K562 (cell line): Measurements from ENCODE around the gene NFIC. TPM values are rescaled to one million over a fixed set of nuclear protein-coding genes. Genes with fewer than 3 reads are reported as not detected.

Source experiments
- BRF1 ChIP-seq: IDR thresholded peaks from 3 replicates; pipeline ENCODE4 v1.6.1; 2011; ENCODE audit warnings: borderline replicate concordance, mild to moderate bottlenecking; ENCODE audit not compliant: insufficient read length; ENCODE audit errors: extremely low read depth
- PHF20 ChIP-seq: fragments of 450-650 bp; IDR thresholded peaks from 2 replicates; pipeline ENCODE4 v1.6.1; 2018; ENCODE audit not compliant: partially characterized antibody
- TEAD1 ChIP-seq, 2 experiments: fragments of 450-650 bp in 1 of 2; sonication (generic) in 1 of 2; formaldehyde crosslinking; IDR thresholded peaks; 2 replicates each; pipeline versions ENCODE4 v1.4.0 to v1.8.0; 2020 to 2022; ENCODE audit warnings: mild to moderate bottlenecking in 2 of 2, missing genetic modification reagents in 1 of 2
- THRAP3 ChIP-seq: fragments of 450-650 bp; IDR thresholded peaks from 2 replicates; pipeline ENCODE4 v1.6.1; 2016; ENCODE audit warnings: mild to moderate bottlenecking, inconsistent platforms, borderline replicate concordance
- ZEB2 ChIP-seq: fragments of 450-650 bp; IDR thresholded peaks from 2 replicates; pipeline ENCODE4 v1.6.1; 2016
- ZNF143 ChIP-seq: sonication (generic); formaldehyde crosslinking; IDR thresholded peaks from 2 replicates; pipeline ENCODE4 v1.9.0; 2022; ENCODE audit warnings: mild to moderate bottlenecking, missing genetic modification reagents
- polyA plus RNA-seq, 8 experiments: library from polyadenylated mRNA; depleted of rRNA in 4 of 8; stranded (reverse) in 5 of 8; unstranded in 3 of 8; fragments of >200 nt; fragmentation: Nextera tagmentation in 2 of 8; fragmentation: Illumina TruSeq in 1 of 8; extraction: Ambion mirVana in 2 of 8; extraction: Trizol in 1 of 8; gene quantifications; 2 replicates each; pipeline versions ENCODE4 v1.2.1 to v1.2.3, GENCODE V29; 2011 to 2014; ENCODE audit warnings: inconsistent platforms in 1 of 8, missing spikeins in 1 of 8
- total RNA-seq, 7 experiments: library from RNA; depleted of rRNA in 6 of 7; stranded (reverse); fragments of >200 nt in 6 of 7; fragmentation: Illumina TruSeq in 2 of 7; extraction: Trizol in 2 of 7; gene quantifications; 2 replicates each; pipeline versions ENCODE4 v1.2.1 to v1.2.3, GENCODE V29; 2011 to 2021; ENCODE audit warnings: low replicate concordance in 1 of 7
- TF ChIP-seq, protein P1 (sequence below): fragments of 250-450 bp; sonication (Bioruptor Pico); IDR thresholded peaks from 2 replicates; pipeline ENCODE4 v1.4.0; 2020; ENCODE audit warnings: mild to moderate bottlenecking, moderate library complexity, borderline replicate concordance
- TF ChIP-seq, protein P2 (sequence below): fragments of 450-650 bp; IDR thresholded peaks from 2 replicates; pipeline ENCODE4 v1.6.1; 2016; ENCODE audit warnings: borderline replicate concordance
- TF ChIP-seq, protein P3 (sequence below): fragments of 450-650 bp; IDR thresholded peaks from 2 replicates; pipeline ENCODE4 v1.6.1; 2016; ENCODE audit warnings: mild to moderate bottlenecking, moderate library complexity
- TF ChIP-seq, protein P4 (sequence below): sonication (generic); formaldehyde crosslinking; IDR thresholded peaks from 2 replicates; pipeline ENCODE4 v1.8.1; 2023; ENCODE audit warnings: mild to moderate bottlenecking, missing genetic modification reagents

The NFIC gene
- total and polyA plus RNA-seq, 9 of the 15 experiments (the other 6 are each of a cell fraction or from before 2014, with no cell fraction given) = 0.71 to 62.1 (median 6.9) TPM

DNA sequence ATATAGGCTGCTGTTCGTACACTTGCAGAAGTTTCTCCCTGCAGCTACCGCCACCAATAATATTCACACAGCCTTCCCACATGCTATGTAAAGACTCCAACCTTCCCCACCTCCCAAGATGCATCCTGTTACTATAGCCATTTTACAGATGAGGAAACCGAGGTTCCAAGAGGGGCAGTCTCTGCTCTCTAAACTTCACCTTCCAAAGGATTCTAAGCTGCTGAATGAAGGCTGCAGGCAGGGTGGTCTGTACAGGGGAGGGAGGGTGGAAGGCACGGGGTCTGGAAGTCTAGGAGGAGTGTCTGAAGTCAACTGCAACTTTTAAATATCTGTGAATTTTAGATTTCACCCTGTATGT lies 1.9 kb upstream of the NFIC start (continued):
- TF ChIP-seq, protein P1, sequence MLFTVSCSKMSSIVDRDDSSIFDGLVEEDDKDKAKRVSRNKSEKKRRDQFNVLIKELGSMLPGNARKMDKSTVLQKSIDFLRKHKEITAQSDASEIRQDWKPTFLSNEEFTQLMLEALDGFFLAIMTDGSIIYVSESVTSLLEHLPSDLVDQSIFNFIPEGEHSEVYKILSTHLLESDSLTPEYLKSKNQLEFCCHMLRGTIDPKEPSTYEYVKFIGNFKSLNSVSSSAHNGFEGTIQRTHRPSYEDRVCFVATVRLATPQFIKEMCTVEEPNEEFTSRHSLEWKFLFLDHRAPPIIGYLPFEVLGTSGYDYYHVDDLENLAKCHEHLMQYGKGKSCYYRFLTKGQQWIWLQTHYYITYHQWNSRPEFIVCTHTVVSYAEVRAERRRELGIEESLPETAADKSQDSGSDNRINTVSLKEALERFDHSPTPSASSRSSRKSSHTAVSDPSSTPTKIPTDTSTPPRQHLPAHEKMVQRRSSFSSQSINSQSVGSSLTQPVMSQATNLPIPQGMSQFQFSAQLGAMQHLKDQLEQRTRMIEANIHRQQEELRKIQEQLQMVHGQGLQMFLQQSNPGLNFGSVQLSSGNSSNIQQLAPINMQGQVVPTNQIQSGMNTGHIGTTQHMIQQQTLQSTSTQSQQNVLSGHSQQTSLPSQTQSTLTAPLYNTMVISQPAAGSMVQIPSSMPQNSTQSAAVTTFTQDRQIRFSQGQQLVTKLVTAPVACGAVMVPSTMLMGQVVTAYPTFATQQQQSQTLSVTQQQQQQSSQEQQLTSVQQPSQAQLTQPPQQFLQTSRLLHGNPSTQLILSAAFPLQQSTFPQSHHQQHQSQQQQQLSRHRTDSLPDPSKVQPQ (CRISPR knock-in tag) = no peak
- TF ChIP-seq PHF20 (peak; percentile 21), TEAD1 (CRISPR knock-in tag; IDR thresholded peaks at IDR 0.05) (0 out of 4 replicates have a peak, but pooled peaks of 1 of the 2 experiments have one; percentile 30), ZEB2 (no peak), ZNF143 (CRISPR knock-in tag) (peak; percentile 72), BRF1 (no peak), THRAP3 (no peak)
- TF ChIP-seq, protein P2, sequence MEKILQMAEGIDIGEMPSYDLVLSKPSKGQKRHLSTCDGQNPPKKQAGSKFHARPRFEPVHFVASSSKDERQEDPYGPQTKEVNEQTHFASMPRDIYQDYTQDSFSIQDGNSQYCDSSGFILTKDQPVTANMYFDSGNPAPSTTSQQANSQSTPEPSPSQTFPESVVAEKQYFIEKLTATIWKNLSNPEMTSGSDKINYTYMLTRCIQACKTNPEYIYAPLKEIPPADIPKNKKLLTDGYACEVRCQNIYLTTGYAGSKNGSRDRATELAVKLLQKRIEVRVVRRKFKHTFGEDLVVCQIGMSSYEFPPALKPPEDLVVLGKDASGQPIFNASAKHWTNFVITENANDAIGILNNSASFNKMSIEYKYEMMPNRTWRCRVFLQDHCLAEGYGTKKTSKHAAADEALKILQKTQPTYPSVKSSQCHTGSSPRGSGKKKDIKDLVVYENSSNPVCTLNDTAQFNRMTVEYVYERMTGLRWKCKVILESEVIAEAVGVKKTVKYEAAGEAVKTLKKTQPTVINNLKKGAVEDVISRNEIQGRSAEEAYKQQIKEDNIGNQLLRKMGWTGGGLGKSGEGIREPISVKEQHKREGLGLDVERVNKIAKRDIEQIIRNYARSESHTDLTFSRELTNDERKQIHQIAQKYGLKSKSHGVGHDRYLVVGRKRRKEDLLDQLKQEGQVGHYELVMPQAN = no peak
- TF ChIP-seq, protein P3, sequence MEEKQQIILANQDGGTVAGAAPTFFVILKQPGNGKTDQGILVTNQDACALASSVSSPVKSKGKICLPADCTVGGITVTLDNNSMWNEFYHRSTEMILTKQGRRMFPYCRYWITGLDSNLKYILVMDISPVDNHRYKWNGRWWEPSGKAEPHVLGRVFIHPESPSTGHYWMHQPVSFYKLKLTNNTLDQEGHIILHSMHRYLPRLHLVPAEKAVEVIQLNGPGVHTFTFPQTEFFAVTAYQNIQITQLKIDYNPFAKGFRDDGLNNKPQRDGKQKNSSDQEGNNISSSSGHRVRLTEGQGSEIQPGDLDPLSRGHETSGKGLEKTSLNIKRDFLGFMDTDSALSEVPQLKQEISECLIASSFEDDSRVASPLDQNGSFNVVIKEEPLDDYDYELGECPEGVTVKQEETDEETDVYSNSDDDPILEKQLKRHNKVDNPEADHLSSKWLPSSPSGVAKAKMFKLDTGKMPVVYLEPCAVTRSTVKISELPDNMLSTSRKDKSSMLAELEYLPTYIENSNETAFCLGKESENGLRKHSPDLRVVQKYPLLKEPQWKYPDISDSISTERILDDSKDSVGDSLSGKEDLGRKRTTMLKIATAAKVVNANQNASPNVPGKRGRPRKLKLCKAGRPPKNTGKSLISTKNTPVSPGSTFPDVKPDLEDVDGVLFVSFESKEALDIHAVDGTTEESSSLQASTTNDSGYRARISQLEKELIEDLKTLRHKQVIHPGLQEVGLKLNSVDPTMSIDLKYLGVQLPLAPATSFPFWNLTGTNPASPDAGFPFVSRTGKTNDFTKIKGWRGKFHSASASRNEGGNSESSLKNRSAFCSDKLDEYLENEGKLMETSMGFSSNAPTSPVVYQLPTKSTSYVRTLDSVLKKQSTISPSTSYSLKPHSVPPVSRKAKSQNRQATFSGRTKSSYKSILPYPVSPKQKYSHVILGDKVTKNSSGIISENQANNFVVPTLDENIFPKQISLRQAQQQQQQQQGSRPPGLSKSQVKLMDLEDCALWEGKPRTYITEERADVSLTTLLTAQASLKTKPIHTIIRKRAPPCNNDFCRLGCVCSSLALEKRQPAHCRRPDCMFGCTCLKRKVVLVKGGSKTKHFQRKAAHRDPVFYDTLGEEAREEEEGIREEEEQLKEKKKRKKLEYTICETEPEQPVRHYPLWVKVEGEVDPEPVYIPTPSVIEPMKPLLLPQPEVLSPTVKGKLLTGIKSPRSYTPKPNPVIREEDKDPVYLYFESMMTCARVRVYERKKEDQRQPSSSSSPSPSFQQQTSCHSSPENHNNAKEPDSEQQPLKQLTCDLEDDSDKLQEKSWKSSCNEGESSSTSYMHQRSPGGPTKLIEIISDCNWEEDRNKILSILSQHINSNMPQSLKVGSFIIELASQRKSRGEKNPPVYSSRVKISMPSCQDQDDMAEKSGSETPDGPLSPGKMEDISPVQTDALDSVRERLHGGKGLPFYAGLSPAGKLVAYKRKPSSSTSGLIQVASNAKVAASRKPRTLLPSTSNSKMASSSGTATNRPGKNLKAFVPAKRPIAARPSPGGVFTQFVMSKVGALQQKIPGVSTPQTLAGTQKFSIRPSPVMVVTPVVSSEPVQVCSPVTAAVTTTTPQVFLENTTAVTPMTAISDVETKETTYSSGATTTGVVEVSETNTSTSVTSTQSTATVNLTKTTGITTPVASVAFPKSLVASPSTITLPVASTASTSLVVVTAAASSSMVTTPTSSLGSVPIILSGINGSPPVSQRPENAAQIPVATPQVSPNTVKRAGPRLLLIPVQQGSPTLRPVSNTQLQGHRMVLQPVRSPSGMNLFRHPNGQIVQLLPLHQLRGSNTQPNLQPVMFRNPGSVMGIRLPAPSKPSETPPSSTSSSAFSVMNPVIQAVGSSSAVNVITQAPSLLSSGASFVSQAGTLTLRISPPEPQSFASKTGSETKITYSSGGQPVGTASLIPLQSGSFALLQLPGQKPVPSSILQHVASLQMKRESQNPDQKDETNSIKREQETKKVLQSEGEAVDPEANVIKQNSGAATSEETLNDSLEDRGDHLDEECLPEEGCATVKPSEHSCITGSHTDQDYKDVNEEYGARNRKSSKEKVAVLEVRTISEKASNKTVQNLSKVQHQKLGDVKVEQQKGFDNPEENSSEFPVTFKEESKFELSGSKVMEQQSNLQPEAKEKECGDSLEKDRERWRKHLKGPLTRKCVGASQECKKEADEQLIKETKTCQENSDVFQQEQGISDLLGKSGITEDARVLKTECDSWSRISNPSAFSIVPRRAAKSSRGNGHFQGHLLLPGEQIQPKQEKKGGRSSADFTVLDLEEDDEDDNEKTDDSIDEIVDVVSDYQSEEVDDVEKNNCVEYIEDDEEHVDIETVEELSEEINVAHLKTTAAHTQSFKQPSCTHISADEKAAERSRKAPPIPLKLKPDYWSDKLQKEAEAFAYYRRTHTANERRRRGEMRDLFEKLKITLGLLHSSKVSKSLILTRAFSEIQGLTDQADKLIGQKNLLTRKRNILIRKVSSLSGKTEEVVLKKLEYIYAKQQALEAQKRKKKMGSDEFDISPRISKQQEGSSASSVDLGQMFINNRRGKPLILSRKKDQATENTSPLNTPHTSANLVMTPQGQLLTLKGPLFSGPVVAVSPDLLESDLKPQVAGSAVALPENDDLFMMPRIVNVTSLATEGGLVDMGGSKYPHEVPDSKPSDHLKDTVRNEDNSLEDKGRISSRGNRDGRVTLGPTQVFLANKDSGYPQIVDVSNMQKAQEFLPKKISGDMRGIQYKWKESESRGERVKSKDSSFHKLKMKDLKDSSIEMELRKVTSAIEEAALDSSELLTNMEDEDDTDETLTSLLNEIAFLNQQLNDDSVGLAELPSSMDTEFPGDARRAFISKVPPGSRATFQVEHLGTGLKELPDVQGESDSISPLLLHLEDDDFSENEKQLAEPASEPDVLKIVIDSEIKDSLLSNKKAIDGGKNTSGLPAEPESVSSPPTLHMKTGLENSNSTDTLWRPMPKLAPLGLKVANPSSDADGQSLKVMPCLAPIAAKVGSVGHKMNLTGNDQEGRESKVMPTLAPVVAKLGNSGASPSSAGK = no peak
- TF ChIP-seq, protein P4, sequence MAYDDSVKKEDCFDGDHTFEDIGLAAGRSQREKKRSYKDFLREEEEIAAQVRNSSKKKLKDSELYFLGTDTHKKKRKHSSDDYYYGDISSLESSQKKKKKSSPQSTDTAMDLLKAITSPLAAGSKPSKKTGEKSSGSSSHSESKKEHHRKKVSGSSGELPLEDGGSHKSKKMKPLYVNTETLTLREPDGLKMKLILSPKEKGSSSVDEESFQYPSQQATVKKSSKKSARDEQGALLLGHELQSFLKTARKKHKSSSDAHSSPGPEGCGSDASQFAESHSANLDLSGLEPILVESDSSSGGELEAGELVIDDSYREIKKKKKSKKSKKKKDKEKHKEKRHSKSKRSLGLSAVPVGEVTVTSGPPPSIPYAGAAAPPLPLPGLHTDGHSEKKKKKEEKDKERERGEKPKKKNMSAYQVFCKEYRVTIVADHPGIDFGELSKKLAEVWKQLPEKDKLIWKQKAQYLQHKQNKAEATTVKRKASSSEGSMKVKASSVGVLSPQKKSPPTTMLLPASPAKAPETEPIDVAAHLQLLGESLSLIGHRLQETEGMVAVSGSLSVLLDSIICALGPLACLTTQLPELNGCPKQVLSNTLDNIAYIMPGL (CRISPR knock-in tag) = no peak
